Liver (tissue), 9 donors: Measurements from ENCODE around the gene CSTPP1. TPM values are rescaled to one million over a fixed set of nuclear protein-coding genes. Genes with fewer than 3 reads are reported as not detected.

ENCODE experiments used
- DNase-seq: peaks from one replicate; pipeline ENCODE4 v3.0.0-alpha.2; 2017; ENCODE audit warnings: low spot score
- H3K27ac ChIP-seq, 2 donors: one replicate each; pipeline ENCODE4 v1.7.0; 2013; ENCODE audit warnings: inconsistent platforms in 2 of 2, low read length in 2 of 2, control low read depth in 1 of 2, low read depth in 1 of 2, mild to moderate bottlenecking in 1 of 2
- H3K27me3 ChIP-seq, 4 donors: one replicate each; pipeline versions ENCODE4 v1.6.1 to v1.7.0; 2013; ENCODE audit warnings: low read length in 3 of 4, inconsistent platforms in 1 of 4, mild to moderate bottlenecking in 1 of 4, moderate library complexity in 1 of 4; ENCODE audit not compliant: control insufficient read depth in 4 of 4, insufficient read depth in 4 of 4
- H3K36me3 ChIP-seq, 4 donors: one replicate each; pipeline versions ENCODE4 v1.6.1 to v1.7.0; 2013; ENCODE audit warnings: low read length in 3 of 4, mild to moderate bottlenecking in 3 of 4, low read depth in 1 of 4, moderate library complexity in 1 of 4; ENCODE audit not compliant: control insufficient read depth in 4 of 4, insufficient read depth in 3 of 4
- H3K4me1 ChIP-seq, 4 donors: one replicate each; pipeline versions ENCODE4 v1.6.1 to v1.7.0; 2013; ENCODE audit warnings: low read length in 3 of 4, mild to moderate bottlenecking in 3 of 4, moderate library complexity in 1 of 4; ENCODE audit not compliant: control insufficient read depth in 4 of 4, insufficient read depth in 4 of 4
- H3K4me3 ChIP-seq, 3 donors: one replicate each; pipeline versions ENCODE4 v1.6.1 to v1.7.0; 2013; ENCODE audit warnings: low read length in 3 of 3, control low read depth in 1 of 3, low read depth in 1 of 3, mild to moderate bottlenecking in 1 of 3
- H3K9ac ChIP-seq, 2 donors: one replicate each; pipeline ENCODE4 v1.7.0; 2013; ENCODE audit warnings: low read length in 2 of 2, mild to moderate bottlenecking in 2 of 2, moderate library complexity in 2 of 2, control low read depth in 1 of 2, low read depth in 1 of 2
- H3K9me3 ChIP-seq, 4 donors: one replicate each; pipeline versions ENCODE4 v1.6.1 to v1.7.0; 2013; ENCODE audit warnings: low read length in 3 of 4; ENCODE audit not compliant: control insufficient read depth in 4 of 4
- EGR1 ChIP-seq, 2 donors: IDR thresholded peaks; 2 replicates each; pipeline ENCODE4 v1.6.1; 2016 to 2018; ENCODE audit warnings: antibody characterized with exemption in 2 of 2, low read depth in 2 of 2
- FOXA1 ChIP-seq: IDR thresholded peaks from 2 replicates; pipeline ENCODE4 v1.6.1; 2016; ENCODE audit warnings: antibody characterized with exemption
- FOXA2 ChIP-seq: IDR thresholded peaks from 2 replicates; pipeline ENCODE4 v1.6.1; 2016; ENCODE audit warnings: antibody characterized with exemption
- GABPA ChIP-seq, 2 donors: IDR thresholded peaks in 1 of 2; conservative IDR thresholded peaks in 1 of 2; 2 replicates each; pipeline ENCODE4 v1.6.1; 2016; ENCODE audit warnings: antibody characterized with exemption in 2 of 2, mild to moderate bottlenecking in 1 of 2, moderate library complexity in 1 of 2
- HNF4A ChIP-seq, 2 donors: conservative IDR thresholded peaks; 2 replicates each; pipeline ENCODE4 v1.6.1; 2016; ENCODE audit warnings: antibody characterized with exemption in 2 of 2, mild to moderate bottlenecking in 2 of 2
- HNF4G ChIP-seq: IDR thresholded peaks from 2 replicates; pipeline ENCODE4 v1.6.1; 2016; ENCODE audit warnings: antibody characterized with exemption
- JUND ChIP-seq, 2 donors: IDR thresholded peaks; 2 replicates each; pipeline ENCODE4 v1.6.1; 2016; ENCODE audit warnings: antibody characterized with exemption in 2 of 2
- NR2F2 ChIP-seq: IDR thresholded peaks from 2 replicates; pipeline ENCODE4 v1.6.1; 2016; ENCODE audit warnings: antibody characterized with exemption
- RAD21 ChIP-seq, 2 donors: IDR thresholded peaks; 2 replicates each; pipeline ENCODE4 v1.6.1; 2016; ENCODE audit warnings: antibody characterized with exemption in 2 of 2, mild to moderate bottlenecking in 2 of 2
- RXRA ChIP-seq, 2 donors: IDR thresholded peaks; 2 replicates each; pipeline ENCODE4 v1.6.1; 2017 to 2018; ENCODE audit warnings: antibody characterized with exemption in 2 of 2, mild to moderate bottlenecking in 1 of 2
- SP1 ChIP-seq: IDR thresholded peaks from 2 replicates; pipeline ENCODE4 v1.6.1; 2018; ENCODE audit warnings: antibody characterized with exemption, mild to moderate bottlenecking
- YY1 ChIP-seq: IDR thresholded peaks from 2 replicates; pipeline ENCODE4 v1.6.1; 2016; ENCODE audit warnings: antibody characterized with exemption, mild to moderate bottlenecking
- WGBS: extraction: QIAGEN DNeasy Blood & Tissue Kit; methylation state at CpG from one replicate; pipeline ENCODE4 v1.1.7; 2013; 5-methylcytosine and 5-hydroxymethylcytosine counted together
- polyA plus RNA-seq, 2 donors: library from polyadenylated mRNA; stranded (reverse) in 1 of 2; unstranded in 1 of 2; fragments of 200-250 nt in 1 of 2; fragments of >200 nt in 1 of 2; fragmentation: Nextera tagmentation in 1 of 2; extraction: Ambion mirVana in 1 of 2; gene quantifications; one replicate each; pipeline versions ENCODE4 v1.2.1 to v1.2.3, GENCODE V29; 2013 to 2015
- total RNA-seq, 2 donors: library from RNA; depleted of rRNA; stranded (reverse); fragments of >200 nt; gene quantifications; one replicate each; pipeline ENCODE4 v1.2.3, GENCODE V29; 2014
- TF ChIP-seq, protein P1 (sequence below): IDR thresholded peaks from 2 replicates; pipeline ENCODE4 v1.6.1; 2016; ENCODE audit warnings: antibody characterized with exemption
- TF ChIP-seq, protein P2 (sequence below): fragments of 150-350 bp; IDR thresholded peaks from 2 replicates; pipeline ENCODE4 v1.5.1; 2017; ENCODE audit warnings: improper control_type of control experiment, low read depth, low read length; ENCODE audit not compliant: missing input control
- TF ChIP-seq, protein P3 (sequence below): IDR thresholded peaks from 2 replicates; pipeline ENCODE4 v1.6.1; 2016; ENCODE audit warnings: antibody characterized with exemption
- TF ChIP-seq, protein P4 (sequence below): IDR thresholded peaks from 2 replicates; pipeline ENCODE4 v1.6.1; 2016; ENCODE audit warnings: antibody characterized with exemption
- TF ChIP-seq, protein P5 (sequence below): IDR thresholded peaks from 2 replicates; pipeline ENCODE4 v1.6.1; 2016; ENCODE audit warnings: antibody characterized with exemption, mild to moderate bottlenecking
- donor health status: healthy.
- donor health status: healthy.
- donor health status: healthy.
- donor health status: healthy.
- donor health status: healthy.

Gene CSTPP1
- total and polyA plus RNA-seq, 4 donors: 5.4 to 6.6 (median 5.7) TPM

DNA sequence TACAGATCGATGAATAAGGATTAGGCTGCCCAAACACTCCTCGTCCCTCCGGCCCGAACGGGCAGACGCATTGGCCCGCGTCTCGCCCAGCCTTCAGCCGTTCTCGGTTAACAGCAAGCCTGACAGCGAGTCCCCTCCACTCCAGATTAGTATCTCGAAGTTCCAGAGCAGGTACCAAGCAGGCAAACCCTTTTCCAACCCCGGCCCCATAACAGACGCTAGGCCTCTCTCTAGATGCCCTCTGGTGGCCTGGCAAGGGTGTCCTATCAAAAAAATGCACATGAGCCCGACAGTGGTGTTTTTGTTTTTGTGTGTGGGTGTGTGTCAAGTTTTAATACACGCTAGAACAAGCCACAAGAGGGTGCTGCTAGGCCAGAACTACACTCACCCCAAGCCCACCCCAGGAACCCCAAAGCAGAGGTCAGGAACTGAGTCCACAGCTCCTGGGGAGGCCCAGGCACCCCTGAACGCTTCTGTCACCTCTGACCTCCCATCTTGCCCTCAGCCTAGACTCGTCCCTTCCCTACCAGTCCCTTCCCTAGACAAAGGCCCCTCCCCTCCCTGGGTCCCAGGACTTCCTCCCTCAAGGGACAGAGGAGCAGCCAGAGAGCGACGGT is 240.8 kb downstream of the CSTPP1 start:
- no peak for DNase-seq
- H3K36me3 ChIP-seq: peaks cover 7 to 14% (median 13%) of the 10 kb centered on the region in 4 donors
- H3K9ac ChIP-seq: peak overlapping the region; percentile 55 to 95
- H3K27me3 ChIP-seq: no peaks in the 10 kb centered on the region
- H3K4me3 ChIP-seq: peak overlapping the region; percentile 16 to 66 (median 60)
- no peaks in the 10 kb centered on the region for H3K9me3 ChIP-seq
- 1% methylated on average over 21 of the region's 21 CpGs for WGBS
- peak overlapping the region; percentile 94 to 99 for H3K27ac ChIP-seq
- H3K4me1 ChIP-seq: peaks cover 14 to 75% (median 60%) of the 10 kb centered on the region in 4 donors
- TF ChIP-seq, protein P1, sequence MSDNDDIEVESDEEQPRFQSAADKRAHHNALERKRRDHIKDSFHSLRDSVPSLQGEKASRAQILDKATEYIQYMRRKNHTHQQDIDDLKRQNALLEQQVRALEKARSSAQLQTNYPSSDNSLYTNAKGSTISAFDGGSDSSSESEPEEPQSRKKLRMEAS: peak; percentile 43
- TF ChIP-seq HNF4A (conservative IDR thresholded peaks at IDR 0.05): peak in 1 of 2 donors; percentile 14
- TF ChIP-seq, protein P2, sequence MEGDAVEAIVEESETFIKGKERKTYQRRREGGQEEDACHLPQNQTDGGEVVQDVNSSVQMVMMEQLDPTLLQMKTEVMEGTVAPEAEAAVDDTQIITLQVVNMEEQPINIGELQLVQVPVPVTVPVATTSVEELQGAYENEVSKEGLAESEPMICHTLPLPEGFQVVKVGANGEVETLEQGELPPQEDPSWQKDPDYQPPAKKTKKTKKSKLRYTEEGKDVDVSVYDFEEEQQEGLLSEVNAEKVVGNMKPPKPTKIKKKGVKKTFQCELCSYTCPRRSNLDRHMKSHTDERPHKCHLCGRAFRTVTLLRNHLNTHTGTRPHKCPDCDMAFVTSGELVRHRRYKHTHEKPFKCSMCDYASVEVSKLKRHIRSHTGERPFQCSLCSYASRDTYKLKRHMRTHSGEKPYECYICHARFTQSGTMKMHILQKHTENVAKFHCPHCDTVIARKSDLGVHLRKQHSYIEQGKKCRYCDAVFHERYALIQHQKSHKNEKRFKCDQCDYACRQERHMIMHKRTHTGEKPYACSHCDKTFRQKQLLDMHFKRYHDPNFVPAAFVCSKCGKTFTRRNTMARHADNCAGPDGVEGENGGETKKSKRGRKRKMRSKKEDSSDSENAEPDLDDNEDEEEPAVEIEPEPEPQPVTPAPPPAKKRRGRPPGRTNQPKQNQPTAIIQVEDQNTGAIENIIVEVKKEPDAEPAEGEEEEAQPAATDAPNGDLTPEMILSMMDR: peak; percentile 66
- TF ChIP-seq, protein P3, sequence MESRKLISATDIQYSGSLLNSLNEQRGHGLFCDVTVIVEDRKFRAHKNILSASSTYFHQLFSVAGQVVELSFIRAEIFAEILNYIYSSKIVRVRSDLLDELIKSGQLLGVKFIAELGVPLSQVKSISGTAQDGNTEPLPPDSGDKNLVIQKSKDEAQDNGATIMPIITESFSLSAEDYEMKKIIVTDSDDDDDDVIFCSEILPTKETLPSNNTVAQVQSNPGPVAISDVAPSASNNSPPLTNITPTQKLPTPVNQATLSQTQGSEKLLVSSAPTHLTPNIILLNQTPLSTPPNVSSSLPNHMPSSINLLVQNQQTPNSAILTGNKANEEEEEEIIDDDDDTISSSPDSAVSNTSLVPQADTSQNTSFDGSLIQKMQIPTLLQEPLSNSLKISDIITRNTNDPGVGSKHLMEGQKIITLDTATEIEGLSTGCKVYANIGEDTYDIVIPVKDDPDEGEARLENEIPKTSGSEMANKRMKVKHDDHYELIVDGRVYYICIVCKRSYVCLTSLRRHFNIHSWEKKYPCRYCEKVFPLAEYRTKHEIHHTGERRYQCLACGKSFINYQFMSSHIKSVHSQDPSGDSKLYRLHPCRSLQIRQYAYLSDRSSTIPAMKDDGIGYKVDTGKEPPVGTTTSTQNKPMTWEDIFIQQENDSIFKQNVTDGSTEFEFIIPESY: no peak
- TF ChIP-seq JUND (IDR thresholded peaks at IDR 0.05): no peak
- no peak for TF ChIP-seq FOXA1
- TF ChIP-seq, protein P4, sequence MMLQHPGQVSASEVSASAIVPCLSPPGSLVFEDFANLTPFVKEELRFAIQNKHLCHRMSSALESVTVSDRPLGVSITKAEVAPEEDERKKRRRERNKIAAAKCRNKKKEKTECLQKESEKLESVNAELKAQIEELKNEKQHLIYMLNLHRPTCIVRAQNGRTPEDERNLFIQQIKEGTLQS: no peak
- TF ChIP-seq NR2F2: peak; percentile 57
- no peak for TF ChIP-seq FOXA2
- TF ChIP-seq RAD21 (IDR thresholded peaks at IDR 0.05): peak; percentile 79
- TF ChIP-seq RXRA (IDR thresholded peaks at IDR 0.05): peak in 1 of 2 donors; percentile 14
- no peak for TF ChIP-seq YY1
- TF ChIP-seq EGR1 (IDR thresholded peaks at IDR 0.05; ENCODE audit: low read depth in 2 of 2): peak; percentile 51 to 58

DNA sequence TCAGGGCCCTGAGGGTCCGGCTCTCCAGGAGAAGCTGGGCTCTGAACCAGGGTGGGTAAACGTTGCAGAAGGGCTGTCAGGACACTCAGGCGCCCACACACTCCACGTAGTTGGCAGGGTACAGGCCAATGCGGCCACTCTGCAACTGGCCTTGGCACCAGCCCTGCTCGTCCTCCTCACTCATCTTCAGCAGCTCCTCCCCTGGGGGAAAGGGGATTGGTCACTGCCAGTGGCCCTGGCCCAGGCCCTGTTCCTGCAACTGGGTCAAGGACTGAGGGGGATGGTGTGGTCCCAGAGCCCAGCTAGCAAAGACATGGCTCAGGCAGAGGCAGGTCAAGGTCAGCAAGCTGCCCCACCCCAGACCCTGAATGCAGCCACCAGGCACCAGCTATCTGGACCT is 241.3 kb downstream of the CSTPP1 start:
- Histone ChIP-seq H3K4me3 (peak overlapping the region in 1 of 3 donors; percentile 4), H3K9me3 (no peaks in the 10 kb centered on the region), H3K4me1 (peaks cover 14 to 72% (median 55%) of the 10 kb centered on the region in 4 donors), H3K9ac (peak overlapping the region in 1 of 2 donors; percentile 95), H3K27me3 (no peaks in the 10 kb centered on the region), H3K27ac (peak overlapping the region; percentile 94 to 99), H3K36me3 (peaks cover 8 to 14% (median 10%) of the 10 kb centered on the region in 4 donors)
- 15% methylated on average over 6 of the region's 6 CpGs for WGBS
- DNase-seq: no peak
- TF ChIP-seq, protein P1: no peak
- no peak for TF ChIP-seq NR2F2
- peak; percentile 25 for TF ChIP-seq YY1
- peak; percentile 57 to 77 for TF ChIP-seq RXRA (IDR thresholded peaks at IDR 0.05)
- peak; percentile 24 for TF ChIP-seq HNF4G
- no peak for TF ChIP-seq FOXA1
- peak; percentile 43 for TF ChIP-seq SP1
- TF ChIP-seq, protein P4: no peak
- TF ChIP-seq, protein P3: no peak
- peak in 1 of 2 donors; percentile 12 for TF ChIP-seq EGR1 (IDR thresholded peaks at IDR 0.05; ENCODE audit: low read depth in 2 of 2)
- TF ChIP-seq RAD21 (IDR thresholded peaks at IDR 0.05): no peak
- TF ChIP-seq, protein P5, sequence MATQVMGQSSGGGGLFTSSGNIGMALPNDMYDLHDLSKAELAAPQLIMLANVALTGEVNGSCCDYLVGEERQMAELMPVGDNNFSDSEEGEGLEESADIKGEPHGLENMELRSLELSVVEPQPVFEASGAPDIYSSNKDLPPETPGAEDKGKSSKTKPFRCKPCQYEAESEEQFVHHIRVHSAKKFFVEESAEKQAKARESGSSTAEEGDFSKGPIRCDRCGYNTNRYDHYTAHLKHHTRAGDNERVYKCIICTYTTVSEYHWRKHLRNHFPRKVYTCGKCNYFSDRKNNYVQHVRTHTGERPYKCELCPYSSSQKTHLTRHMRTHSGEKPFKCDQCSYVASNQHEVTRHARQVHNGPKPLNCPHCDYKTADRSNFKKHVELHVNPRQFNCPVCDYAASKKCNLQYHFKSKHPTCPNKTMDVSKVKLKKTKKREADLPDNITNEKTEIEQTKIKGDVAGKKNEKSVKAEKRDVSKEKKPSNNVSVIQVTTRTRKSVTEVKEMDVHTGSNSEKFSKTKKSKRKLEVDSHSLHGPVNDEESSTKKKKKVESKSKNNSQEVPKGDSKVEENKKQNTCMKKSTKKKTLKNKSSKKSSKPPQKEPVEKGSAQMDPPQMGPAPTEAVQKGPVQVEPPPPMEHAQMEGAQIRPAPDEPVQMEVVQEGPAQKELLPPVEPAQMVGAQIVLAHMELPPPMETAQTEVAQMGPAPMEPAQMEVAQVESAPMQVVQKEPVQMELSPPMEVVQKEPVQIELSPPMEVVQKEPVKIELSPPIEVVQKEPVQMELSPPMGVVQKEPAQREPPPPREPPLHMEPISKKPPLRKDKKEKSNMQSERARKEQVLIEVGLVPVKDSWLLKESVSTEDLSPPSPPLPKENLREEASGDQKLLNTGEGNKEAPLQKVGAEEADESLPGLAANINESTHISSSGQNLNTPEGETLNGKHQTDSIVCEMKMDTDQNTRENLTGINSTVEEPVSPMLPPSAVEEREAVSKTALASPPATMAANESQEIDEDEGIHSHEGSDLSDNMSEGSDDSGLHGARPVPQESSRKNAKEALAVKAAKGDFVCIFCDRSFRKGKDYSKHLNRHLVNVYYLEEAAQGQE: peak; percentile 4
- TF ChIP-seq JUND (IDR thresholded peaks at IDR 0.05): no peak
- TF ChIP-seq GABPA (IDR thresholded peaks at IDR 0.05 in 1 of 2, conservative IDR thresholded peaks at IDR 0.05 in 1 of 2): no peak
- peak; percentile 33 to 51 for TF ChIP-seq HNF4A (conservative IDR thresholded peaks at IDR 0.05)
- no peak for TF ChIP-seq FOXA2
